Astrocyte (in vitro differentiated cells and primary cell): ENCODE data around the gene TMEM97. TPM values are rescaled to one million over a fixed set of nuclear protein-coding genes. Genes with fewer than 3 reads are reported as not detected.

Experiments
- DNase-seq: peaks from one replicate; pipeline ENCODE4 v3.0.0-alpha.2; 2010; ENCODE audit warnings: low read depth
- FAIRE-seq: peaks from 2 replicates; lab custom pipeline; 2011; peaks lifted over from hg19 to GRCh38; lab: Jason Lieb, UNC
- H2AFZ ChIP-seq: 2 replicates; pipeline ENCODE4 v1.6.0; 2012; ENCODE audit warnings: low read depth, low read length, inconsistent platforms
- H3K27ac ChIP-seq: 2 replicates; pipeline ENCODE4 v1.5.1; 2011; ENCODE audit warnings: low read depth, low read length, inconsistent platforms
- H3K27me3 ChIP-seq: 2 replicates; pipeline ENCODE4 v1.6.0; 2011; ENCODE audit warnings: low read length, inconsistent platforms; ENCODE audit not compliant: insufficient read depth
- H3K36me3 ChIP-seq: 2 replicates; pipeline ENCODE4 v1.5.1; 2011; ENCODE audit warnings: low read length, inconsistent platforms; ENCODE audit not compliant: insufficient read depth
- H3K4me1 ChIP-seq: 2 replicates; pipeline ENCODE4 v1.5.1; 2011; ENCODE audit warnings: low read length, inconsistent platforms; ENCODE audit not compliant: insufficient read depth
- H3K4me2 ChIP-seq: 2 replicates; pipeline ENCODE4 v1.6.0; 2012; ENCODE audit warnings: low read length, inconsistent platforms
- H3K4me3 ChIP-seq: 2 replicates; pipeline ENCODE4 v1.5.1; 2011; ENCODE audit warnings: low read depth, mild to moderate bottlenecking, low read length, inconsistent platforms; ENCODE audit not compliant: insufficient read depth
- H3K79me2 ChIP-seq: 2 replicates; pipeline ENCODE4 v1.6.0; 2012; ENCODE audit warnings: mild to moderate bottlenecking, low read length, inconsistent platforms; ENCODE audit not compliant: insufficient read depth
- H3K9ac ChIP-seq: 2 replicates; pipeline ENCODE4 v1.6.0; 2012; ENCODE audit warnings: mild to moderate bottlenecking, low read length, inconsistent platforms
- H3K9me3 ChIP-seq: 2 replicates; pipeline ENCODE4 v1.5.1; 2012; ENCODE audit warnings: low read depth, mild to moderate bottlenecking, low read length, inconsistent platforms; ENCODE audit not compliant: insufficient read depth
- H4K20me1 ChIP-seq: 2 replicates; pipeline ENCODE4 v1.6.0; 2012; ENCODE audit warnings: low read length, inconsistent platforms; ENCODE audit not compliant: insufficient read depth
- H3K27ac Mint-ChIP-seq: one replicate; pipeline ENCODE4 v1.8.0; 2021; ENCODE audit warnings: mild to moderate bottlenecking, mixed read lengths; ENCODE audit not compliant: unreplicated experiment
- H3K27me3 Mint-ChIP-seq: one replicate; pipeline ENCODE4 v1.8.0; 2021; ENCODE audit warnings: low read depth, mixed read lengths; ENCODE audit not compliant: unreplicated experiment
- H3K36me3 Mint-ChIP-seq: one replicate; pipeline ENCODE4 v1.8.0; 2021; ENCODE audit warnings: low read depth, mixed read lengths; ENCODE audit not compliant: unreplicated experiment
- H3K4me1 Mint-ChIP-seq: one replicate; pipeline ENCODE4 v1.8.0; 2021; ENCODE audit warnings: low read depth, mixed read lengths; ENCODE audit not compliant: unreplicated experiment
- H3K4me3 Mint-ChIP-seq: one replicate; pipeline ENCODE4 v1.8.0; 2021; ENCODE audit warnings: mild to moderate bottlenecking, moderate library complexity, mixed read lengths; ENCODE audit not compliant: unreplicated experiment
- H3K9me3 Mint-ChIP-seq: one replicate; pipeline ENCODE4 v1.8.0; 2021; ENCODE audit warnings: mild to moderate bottlenecking, mixed read lengths; ENCODE audit not compliant: unreplicated experiment
- CTCF ChIP-seq: IDR thresholded peaks from 2 replicates; pipeline ENCODE4 v1.5.1; 2011; ENCODE audit warnings: low read depth, mild to moderate bottlenecking, inconsistent platforms, low read length, moderate library complexity; ENCODE audit not compliant: insufficient read depth
- EZH2 ChIP-seq: IDR thresholded peaks from 2 replicates; pipeline ENCODE4 v1.6.1; 2012; ENCODE audit warnings: mild to moderate bottlenecking, low read length, inconsistent platforms; ENCODE audit not compliant: insufficient read depth
- total RNA-seq: library from RNA; stranded (reverse); gene quantifications from 2 replicates; pipeline ENCODE4 v1.2.1, GENCODE V29; 2021

The TMEM97 gene
- total RNA-seq, 1 donor from 2014 or later = 20.4 TPM

- no peak for DNase-seq
- no peaks in the 10 kb centered on the region for H3K9me3 ChIP-seq
- peaks cover 9% of the 10 kb centered on the region for H3K4me1 ChIP-seq
- no peak overlapping the region for H3K9ac ChIP-seq
- H3K27me3 Mint-ChIP-seq = peaks cover 60% of the 10 kb centered on the region
- H3K36me3 Mint-ChIP-seq = peaks cover 2% of the 10 kb centered on the region
- H3K4me2 ChIP-seq = no peak overlapping the region
- H2AFZ ChIP-seq = no peak overlapping the region
- no peak for FAIRE-seq
- H3K4me1 Mint-ChIP-seq = peaks cover 18% of the 10 kb centered on the region
- TF ChIP-seq CTCF (no peak), EZH2 (no peak)
- no peak overlapping the region for H3K4me3 ChIP-seq
- no peak overlapping the region for H3K27ac Mint-ChIP-seq
- no peak overlapping the region for H3K27ac ChIP-seq
- no peaks in the 10 kb centered on the region for H4K20me1 ChIP-seq
- no peak overlapping the region for H3K4me3 Mint-ChIP-seq
- peaks cover 15% of the 10 kb centered on the region for H3K9me3 Mint-ChIP-seq
- peaks cover 60% of the 10 kb centered on the region for H3K27me3 ChIP-seq
- no peaks in the 10 kb centered on the region for H3K36me3 ChIP-seq
- H3K79me2 ChIP-seq = no peaks in the 10 kb centered on the region
Observed at GRCh38 chr17:28274591-28275265, 44.3 kb upstream of the TMEM97 start.

- FAIRE-seq = no peak
Observed at GRCh38 chr17:28276011-28276410, 43.0 kb upstream of the TMEM97 start.

More at GRCh38 chr17:28276011-28276410, 43.0 kb upstream of the TMEM97 start:
- Mint-ChIP-seq H3K4me1 (peaks cover 20% of the 10 kb centered on the region), H3K36me3 (no peaks in the 10 kb centered on the region), H3K9me3 (peaks cover 5% of the 10 kb centered on the region), H3K27ac (no peak overlapping the region), H3K4me3 (no peak overlapping the region), H3K27me3 (peaks cover 52% of the 10 kb centered on the region)
- Histone ChIP-seq H3K27ac (no peak overlapping the region), H3K9me3 (no peaks in the 10 kb centered on the region), H4K20me1 (no peaks in the 10 kb centered on the region), H3K27me3 (peaks cover 50% of the 10 kb centered on the region), H3K9ac (no peak overlapping the region), H3K4me3 (no peak overlapping the region), H3K36me3 (no peaks in the 10 kb centered on the region), H3K4me2 (no peak overlapping the region), H2AFZ (no peak overlapping the region), H3K4me1 (peaks cover 9% of the 10 kb centered on the region), H3K79me2 (no peaks in the 10 kb centered on the region)
- TF ChIP-seq EZH2 (no peak), CTCF (no peak)
- DNase-seq = no peak
